GM12875 (cell line): Measurements from ENCODE around the gene NEK11.
"Not testable (repeated sequence)": the region's sequence is repeated elsewhere in the genome, so short reads cannot be mapped to it uniquely, and the experiment has no call there.

Source experiments
- H3K4me3 ChIP-seq: one replicate; pipeline ENCODE4 v1.5.1; 2011; ENCODE audit warnings: low read depth, low read length, control low read depth
- CTCF ChIP-seq: IDR thresholded peaks from 2 replicates; pipeline ENCODE4 v1.5.1; 2011; ENCODE audit warnings: low read depth, mild to moderate bottlenecking, control low read depth, inconsistent platforms, low read length, moderate library complexity, borderline replicate concordance; ENCODE audit not compliant: insufficient read depth

NEK11 gene

DNA sequence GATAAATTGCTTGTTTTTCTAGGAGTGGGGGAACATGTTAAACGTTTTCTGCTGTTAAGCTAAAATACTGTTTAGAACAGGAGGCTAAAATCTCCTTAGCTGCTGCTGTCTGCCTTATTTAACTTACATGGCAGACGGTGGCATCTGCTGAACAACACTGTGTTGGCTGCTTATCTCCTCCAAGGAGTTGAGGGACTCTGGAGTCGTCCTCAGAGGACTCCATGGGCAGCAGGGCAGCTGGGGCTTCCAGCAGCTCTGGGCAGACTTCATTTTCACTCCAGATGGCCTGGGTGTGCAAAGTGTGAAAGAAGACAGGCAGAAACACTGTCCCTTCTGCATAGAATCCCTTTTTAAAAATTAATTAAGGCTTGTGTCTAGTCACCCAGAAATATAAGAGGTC lies 302.0 kb downstream of the NEK11 start:
- no peak for TF ChIP-seq CTCF
- no peak overlapping the region for H3K4me3 ChIP-seq

DNA sequence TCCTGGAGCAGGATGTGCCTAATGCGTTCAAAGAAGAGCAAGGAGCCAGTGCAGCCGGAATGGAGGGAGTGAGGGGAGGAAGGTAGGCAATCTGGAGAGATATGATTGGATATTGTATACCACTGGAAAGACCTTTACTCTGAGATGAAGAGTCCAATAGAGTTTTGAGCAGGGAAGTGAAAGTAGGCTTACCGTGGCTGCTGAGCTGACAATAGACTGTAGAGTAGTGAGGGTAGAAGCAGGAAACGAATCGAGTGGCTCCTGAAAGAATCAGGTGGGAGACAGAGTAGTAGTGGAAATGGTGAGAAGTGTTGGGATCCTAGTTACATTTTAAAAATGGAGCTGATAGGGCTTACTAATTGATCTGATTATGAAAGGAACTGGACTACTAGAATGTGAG lies 303.1 kb downstream of the NEK11 start:
- no peak for TF ChIP-seq CTCF
- H3K4me3 ChIP-seq, result no peak overlapping the region

DNA sequence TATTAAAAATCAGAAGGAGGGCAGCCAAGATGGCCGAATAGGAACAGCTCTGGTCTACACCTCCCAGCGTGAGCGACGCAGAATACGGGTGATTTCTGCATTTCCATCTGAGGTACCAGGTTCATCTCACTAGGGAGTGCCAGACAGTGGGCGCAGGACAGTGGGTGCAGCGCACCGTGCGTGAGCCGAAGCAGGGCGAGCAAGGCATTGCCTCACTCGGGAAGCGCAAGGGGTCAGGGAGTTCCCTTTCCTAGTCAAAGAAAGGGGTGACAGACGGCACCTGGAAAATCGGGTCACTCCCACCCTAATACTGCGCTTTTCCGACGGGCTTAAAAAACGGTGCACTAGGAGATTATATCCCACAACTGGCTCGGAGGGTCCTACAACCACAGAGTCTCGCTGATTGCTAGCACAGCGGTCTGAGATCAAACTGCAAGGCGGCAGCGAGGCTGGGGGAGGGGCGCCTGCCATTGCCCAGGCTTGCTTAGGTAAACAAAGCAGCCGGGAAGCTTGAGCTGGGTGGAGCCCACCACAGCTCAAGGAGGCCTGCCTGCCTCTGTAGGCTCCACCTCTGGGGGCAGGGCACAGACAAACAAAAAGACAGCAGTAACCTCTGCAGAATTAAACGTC lies 304.9 kb downstream of the NEK11 start:
- H3K4me3 ChIP-seq, result not testable (repeated sequence)

GRCh38 chr3:131338948-131339640 lies 312.4 kb downstream of the NEK11 start:
- no peak for TF ChIP-seq CTCF
- H3K4me3 ChIP-seq, result no peak overlapping the region

- no peak for TF ChIP-seq CTCF
- H3K4me3 ChIP-seq, result no peak overlapping the region
These were observed 315.1 kb downstream of the NEK11 start for GRCh38 chr3:131341761-131342160.

DNA sequence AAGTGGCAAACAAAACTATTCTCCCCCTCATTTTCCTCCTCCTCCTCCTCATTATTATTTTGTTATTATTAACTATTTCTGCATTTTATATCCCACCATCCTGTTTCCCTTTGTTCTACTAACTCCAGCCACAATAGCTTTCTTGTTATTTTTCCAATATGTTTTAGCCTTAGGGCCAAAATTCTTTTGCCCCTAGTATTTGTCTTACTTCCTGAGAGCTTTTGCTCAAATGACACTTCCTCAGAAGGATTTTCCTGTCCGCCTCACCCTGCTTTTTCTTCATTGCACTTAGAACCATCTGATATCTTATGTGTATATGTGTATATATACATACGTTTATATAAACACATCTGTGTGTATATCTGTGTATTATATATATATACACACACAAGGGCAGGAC lies 322.2 kb downstream of the NEK11 start:
- no peak for TF ChIP-seq CTCF
- H3K4me3 ChIP-seq, result no peak overlapping the region

DNA sequence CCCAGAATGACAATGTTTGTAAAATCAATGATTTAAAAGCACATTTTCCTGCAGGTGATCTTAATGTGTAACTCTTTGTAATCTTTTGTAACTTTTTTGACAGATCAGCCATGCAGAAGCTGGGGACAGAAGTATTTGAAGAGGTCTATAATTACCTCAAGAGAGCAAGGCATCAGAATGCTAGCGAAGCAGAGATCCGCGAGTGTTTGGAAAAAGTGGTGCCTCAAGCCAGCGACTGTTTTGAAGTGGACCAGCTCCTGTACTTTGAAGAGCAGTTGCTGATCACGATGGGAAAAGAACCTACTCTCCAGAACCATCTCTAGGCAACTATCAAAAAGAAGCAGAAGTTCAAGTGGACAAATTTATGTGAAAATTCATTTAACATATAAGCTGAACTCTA lies 322.8 kb downstream of the NEK11 start:
- H3K4me3 ChIP-seq, result no peak overlapping the region

More for the DNA sequence above, 322.8 kb downstream of the NEK11 start:
- TF ChIP-seq CTCF, result no peak
